Measurements from ENCODE around the gene SGCD.

SGCD gene

GRCh38 chr5:156486394-156487238 is 159.7 kb downstream of the SGCD start:
- no peaks in the 10 kb centered on the region for H3K9me3 ChIP-seq (ENCODE audit: control insufficient read depth, insufficient read depth, low read depth, low read length)
- ChIA-PET CTCF (no interaction called here), POLR2A (no interaction called here)
- no peak overlapping the region for H3K27ac ChIP-seq (ENCODE audit: extremely low read depth, low read depth, low read length)
- H3K36me3 ChIP-seq (ENCODE audit: control insufficient read depth in 2 of 2, insufficient read depth in 1 of 2, low read length in 2 of 2), result no peaks in the 10 kb centered on the region
- no peak overlapping the region for H3K4me3 ChIP-seq (ENCODE audit: low read depth, low read length)
- H3K4me1 ChIP-seq (ENCODE audit: control insufficient read depth, insufficient read depth, low read length), result no peaks in the 10 kb centered on the region
- TF ChIP-seq ZBTB11 (tag by site-specific recombination; conservative IDR thresholded peaks at IDR 0.05; ENCODE audit: low read depth) (no peak), ZNF707 (tag by site-specific recombination; IDR thresholded peaks at IDR 0.05) (no peak), ZBTB49 (tag by site-specific recombination; IDR thresholded peaks at IDR 0.05; ENCODE audit: low read depth) (no peak), PRDM10 (tag by site-specific recombination; IDR thresholded peaks at IDR 0.05) (no peak), ZNF211 (tag by site-specific recombination; IDR thresholded peaks at IDR 0.05; ENCODE audit: low read depth) (no peak), ZNF645 (tag by site-specific recombination; IDR thresholded peaks at IDR 0.05) (no peak)

GRCh38 chr5:156491766-156492165 is 164.8 kb downstream of the SGCD start:
- Histone ChIP-seq H3K27ac (ENCODE audit: extremely low read depth, low read depth, low read length) (no peak overlapping the region), H3K4me1 (ENCODE audit: control insufficient read depth, insufficient read depth, low read length) (no peaks in the 10 kb centered on the region), H3K4me3 (ENCODE audit: low read depth, low read length) (no peak overlapping the region), H3K9me3 (ENCODE audit: control insufficient read depth, insufficient read depth, low read depth, low read length) (no peaks in the 10 kb centered on the region), H3K36me3 (ENCODE audit: control insufficient read depth in 2 of 2, insufficient read depth in 1 of 2, low read length in 2 of 2) (no peaks in the 10 kb centered on the region)
- ChIA-PET POLR2A (no interaction called here), CTCF (interaction anchor here (0.6 kb wide), 1 partner anchor 27 kb away, joined by 4 read pairs; no protein-coding TSS in a partner anchor)
- TF ChIP-seq ZNF514 (tag by site-specific recombination; IDR thresholded peaks at IDR 0.05), result no peak
- no peak for TF ChIP-seq ZNF138 (tag by site-specific recombination; IDR thresholded peaks at IDR 0.05; ENCODE audit: borderline replicate concordance)
- TF ChIP-seq ZIC2 (tag by site-specific recombination; IDR thresholded peaks at IDR 0.05), result no peak

Data from HEK293 (cell line).